Ishikawa (cell line): Measurements from ENCODE around the gene THADA.

Source experiments
- CEBPB ChIP-seq: IDR thresholded peaks from 2 replicates; pipeline ENCODE4 v1.6.1; 2012
- CREB1 ChIP-seq: IDR thresholded peaks from 2 replicates; pipeline ENCODE4 v1.6.1; 2012; ENCODE audit warnings: low read depth
- EGR1 ChIP-seq: IDR thresholded peaks from 2 replicates; pipeline ENCODE4 v1.6.1; 2012
- EP300 ChIP-seq: IDR thresholded peaks from 2 replicates; pipeline ENCODE4 v1.6.1; 2012; ENCODE audit warnings: borderline replicate concordance
- FOXM1 ChIP-seq: IDR thresholded peaks from 2 replicates; pipeline ENCODE4 v1.6.1; 2012; ENCODE audit warnings: low read depth, borderline replicate concordance
- MAX ChIP-seq: IDR thresholded peaks from 2 replicates; pipeline ENCODE4 v1.6.1; 2012
- NFIC ChIP-seq: IDR thresholded peaks from 2 replicates; pipeline ENCODE4 v1.6.1; 2012
- RAD21 ChIP-seq: IDR thresholded peaks from 2 replicates; pipeline ENCODE4 v1.6.1; 2012; ENCODE audit warnings: low read depth
- TAF1 ChIP-seq: IDR thresholded peaks from 2 replicates; pipeline ENCODE4 v1.6.1; 2012; ENCODE audit warnings: low read depth, mild to moderate bottlenecking
- TCF12 ChIP-seq: IDR thresholded peaks from 2 replicates; pipeline ENCODE4 v1.6.1; 2012; ENCODE audit warnings: low read depth
- TEAD4 ChIP-seq: IDR thresholded peaks from 2 replicates; pipeline ENCODE4 v1.6.1; 2012
- YY1 ChIP-seq: IDR thresholded peaks from 2 replicates; pipeline ENCODE4 v1.6.1; 2012; ENCODE audit warnings: low read depth
- ZBTB7A ChIP-seq: IDR thresholded peaks from 2 replicates; pipeline ENCODE4 v1.6.1; 2012; ENCODE audit warnings: low read depth
- TF ChIP-seq, protein P1 (sequence below): IDR thresholded peaks from 2 replicates; pipeline ENCODE4 v1.6.1; 2012; ENCODE audit warnings: low read depth, mild to moderate bottlenecking
- TF ChIP-seq, protein P2 (sequence below): IDR thresholded peaks from 2 replicates; pipeline ENCODE4 v1.6.1; 2012

THADA gene

DNA sequence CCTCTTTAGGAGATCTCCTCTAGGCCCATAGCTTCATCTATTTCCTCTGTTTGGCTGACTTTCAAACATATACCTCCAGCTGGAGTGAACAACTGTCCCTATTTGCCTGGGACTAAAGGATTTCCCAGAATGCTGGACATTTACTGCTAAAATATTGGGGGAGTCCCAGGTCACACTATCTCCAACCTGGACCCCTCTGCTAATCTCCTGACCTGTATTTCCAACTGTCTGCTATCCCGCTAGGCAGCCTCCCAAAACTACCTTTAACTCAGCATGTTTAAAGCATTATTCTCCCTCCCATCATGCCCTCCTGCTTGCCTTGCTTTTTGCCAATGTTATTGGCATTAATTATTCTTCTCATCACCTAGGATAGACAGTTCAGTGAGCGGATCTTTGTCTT, 77.1 kb downstream of the THADA start:
- no peak for TF ChIP-seq FOXM1
- no peak for TF ChIP-seq CREB1
- no peak for TF ChIP-seq MAX
- TF ChIP-seq TAF1: no peak
- TF ChIP-seq, protein P1, sequence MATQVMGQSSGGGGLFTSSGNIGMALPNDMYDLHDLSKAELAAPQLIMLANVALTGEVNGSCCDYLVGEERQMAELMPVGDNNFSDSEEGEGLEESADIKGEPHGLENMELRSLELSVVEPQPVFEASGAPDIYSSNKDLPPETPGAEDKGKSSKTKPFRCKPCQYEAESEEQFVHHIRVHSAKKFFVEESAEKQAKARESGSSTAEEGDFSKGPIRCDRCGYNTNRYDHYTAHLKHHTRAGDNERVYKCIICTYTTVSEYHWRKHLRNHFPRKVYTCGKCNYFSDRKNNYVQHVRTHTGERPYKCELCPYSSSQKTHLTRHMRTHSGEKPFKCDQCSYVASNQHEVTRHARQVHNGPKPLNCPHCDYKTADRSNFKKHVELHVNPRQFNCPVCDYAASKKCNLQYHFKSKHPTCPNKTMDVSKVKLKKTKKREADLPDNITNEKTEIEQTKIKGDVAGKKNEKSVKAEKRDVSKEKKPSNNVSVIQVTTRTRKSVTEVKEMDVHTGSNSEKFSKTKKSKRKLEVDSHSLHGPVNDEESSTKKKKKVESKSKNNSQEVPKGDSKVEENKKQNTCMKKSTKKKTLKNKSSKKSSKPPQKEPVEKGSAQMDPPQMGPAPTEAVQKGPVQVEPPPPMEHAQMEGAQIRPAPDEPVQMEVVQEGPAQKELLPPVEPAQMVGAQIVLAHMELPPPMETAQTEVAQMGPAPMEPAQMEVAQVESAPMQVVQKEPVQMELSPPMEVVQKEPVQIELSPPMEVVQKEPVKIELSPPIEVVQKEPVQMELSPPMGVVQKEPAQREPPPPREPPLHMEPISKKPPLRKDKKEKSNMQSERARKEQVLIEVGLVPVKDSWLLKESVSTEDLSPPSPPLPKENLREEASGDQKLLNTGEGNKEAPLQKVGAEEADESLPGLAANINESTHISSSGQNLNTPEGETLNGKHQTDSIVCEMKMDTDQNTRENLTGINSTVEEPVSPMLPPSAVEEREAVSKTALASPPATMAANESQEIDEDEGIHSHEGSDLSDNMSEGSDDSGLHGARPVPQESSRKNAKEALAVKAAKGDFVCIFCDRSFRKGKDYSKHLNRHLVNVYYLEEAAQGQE: no peak
- TF ChIP-seq ZBTB7A: no peak
- no peak for TF ChIP-seq YY1
- no peak for TF ChIP-seq CEBPB

DNA sequence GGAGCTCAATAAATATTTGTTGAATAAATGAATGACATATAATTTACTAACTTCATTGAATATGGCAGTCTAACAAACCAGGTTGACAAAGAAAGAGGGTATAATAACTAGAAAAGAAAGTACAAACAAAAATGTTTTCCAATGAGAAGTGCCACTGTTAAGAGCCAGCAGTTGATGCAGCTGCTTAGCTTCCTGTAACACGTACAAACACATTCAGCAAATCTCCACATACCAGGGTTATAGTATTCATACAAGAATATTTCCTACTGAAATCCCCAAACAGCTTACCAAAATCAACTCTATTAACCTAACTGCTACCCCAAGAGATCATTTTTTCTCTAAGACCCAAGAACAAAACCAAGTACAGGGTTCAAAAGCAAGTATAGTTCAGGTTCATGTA, 77.7 kb downstream of the THADA start:
- TF ChIP-seq YY1: no peak
- TF ChIP-seq RAD21: no peak
- TF ChIP-seq TCF12: no peak
- no peak for TF ChIP-seq FOXM1
- TF ChIP-seq, protein P2, sequence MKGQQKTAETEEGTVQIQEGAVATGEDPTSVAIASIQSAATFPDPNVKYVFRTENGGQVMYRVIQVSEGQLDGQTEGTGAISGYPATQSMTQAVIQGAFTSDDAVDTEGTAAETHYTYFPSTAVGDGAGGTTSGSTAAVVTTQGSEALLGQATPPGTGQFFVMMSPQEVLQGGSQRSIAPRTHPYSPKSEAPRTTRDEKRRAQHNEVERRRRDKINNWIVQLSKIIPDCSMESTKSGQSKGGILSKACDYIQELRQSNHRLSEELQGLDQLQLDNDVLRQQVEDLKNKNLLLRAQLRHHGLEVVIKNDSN: no peak
- no peak for TF ChIP-seq EP300
- TF ChIP-seq TEAD4: no peak
- TF ChIP-seq, protein P1: no peak
- no peak for TF ChIP-seq TAF1
- no peak for TF ChIP-seq ZBTB7A
- TF ChIP-seq EGR1: no peak
- no peak for TF ChIP-seq CREB1
- TF ChIP-seq NFIC: no peak
- no peak for TF ChIP-seq MAX
- no peak for TF ChIP-seq CEBPB

GRCh38 chr2:43515807-43516497, 79.9 kb downstream of the THADA start:
- TF ChIP-seq, protein P1: no peak
- TF ChIP-seq ZBTB7A (no peak), EP300 (no peak), NFIC (no peak), YY1 (no peak), TCF12 (no peak), FOXM1 (no peak), MAX (no peak), RAD21 (no peak), TAF1 (no peak), EGR1 (no peak), CEBPB (no peak)
- TF ChIP-seq, protein P2: no peak

- no peak for TF ChIP-seq MAX
- no peak for TF ChIP-seq CEBPB
- TF ChIP-seq RAD21: no peak
- TF ChIP-seq, protein P2: no peak
- no peak for TF ChIP-seq FOXM1
- no peak for TF ChIP-seq EP300
- no peak for TF ChIP-seq TEAD4
- TF ChIP-seq NFIC: no peak
These were observed 80.6 kb downstream of the THADA start for GRCh38 chr2:43515248-43515647.
